ENCODE measurements around the gene PRCC.
A peak's percentile ranks its signal among the peaks of the same experiment; 100 is the strongest.

Gene PRCC

GRCh38 chr1:156727926-156728598, 39.3 kb upstream of the PRCC start, which contains the start of gene METTL25B:
Gene METTL25B, plus strand, starts transcription at chr1:156728469. Its CDS starts 636 bp downstream, at chr1:156729105.
- H3K4me3 ChIP-seq (ENCODE audit: low read depth, low read length): peak within 1 kb of the TSS; percentile 92
- no peak for TF ChIP-seq CTCF (IDR thresholded peaks at IDR 0.05; ENCODE audit: borderline replicate concordance, insufficient read depth, low read depth, low read length)

GRCh38 chr1:156728599-156729462, 38.5 kb upstream of the PRCC start, which contains the start of gene ISG20L2:
Gene ISG20L2, minus strand, starts transcription at chr1:156728766. Its CDS starts 1,114 bp downstream, at chr1:156727652.
- TF ChIP-seq CTCF (IDR thresholded peaks at IDR 0.05; ENCODE audit: borderline replicate concordance, insufficient read depth, low read depth, low read length): no peak
- H3K4me3 ChIP-seq (ENCODE audit: low read depth, low read length): peak within 1 kb of the TSS; percentile 92

DNA sequence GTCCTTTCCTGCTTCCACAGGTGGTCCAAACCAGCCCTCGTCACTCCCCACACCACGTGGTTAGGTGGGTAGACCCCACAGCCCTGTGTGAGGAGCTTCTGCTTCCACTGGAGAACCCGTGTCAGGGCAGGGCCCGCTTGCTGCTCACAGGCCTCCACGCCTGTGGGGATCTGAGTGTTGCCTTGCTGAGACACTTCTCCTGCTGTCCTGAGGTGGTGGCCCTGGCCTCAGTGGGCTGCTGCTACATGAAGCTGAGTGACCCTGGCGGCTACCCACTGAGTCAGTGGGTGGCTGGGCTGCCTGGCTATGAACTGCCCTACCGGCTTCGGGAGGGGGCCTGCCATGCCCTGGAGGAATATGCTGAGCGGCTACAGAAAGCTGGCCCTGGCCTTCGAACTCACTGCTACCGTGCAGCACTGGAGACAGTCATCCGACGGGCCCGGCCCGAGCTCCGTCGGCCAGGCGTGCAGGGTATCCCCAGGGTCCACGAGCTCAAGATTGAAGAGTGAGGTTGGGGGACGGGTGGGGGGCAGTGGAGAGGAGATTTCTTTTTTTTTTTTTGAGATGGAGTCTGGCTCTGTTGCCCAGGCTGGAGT, 33.2 kb upstream of the PRCC start:
- H3K4me3 ChIP-seq (ENCODE audit: low read depth, low read length): no peak overlapping the region
- TF ChIP-seq CTCF (IDR thresholded peaks at IDR 0.05; ENCODE audit: borderline replicate concordance, insufficient read depth, low read depth, low read length): no peak

DNA sequence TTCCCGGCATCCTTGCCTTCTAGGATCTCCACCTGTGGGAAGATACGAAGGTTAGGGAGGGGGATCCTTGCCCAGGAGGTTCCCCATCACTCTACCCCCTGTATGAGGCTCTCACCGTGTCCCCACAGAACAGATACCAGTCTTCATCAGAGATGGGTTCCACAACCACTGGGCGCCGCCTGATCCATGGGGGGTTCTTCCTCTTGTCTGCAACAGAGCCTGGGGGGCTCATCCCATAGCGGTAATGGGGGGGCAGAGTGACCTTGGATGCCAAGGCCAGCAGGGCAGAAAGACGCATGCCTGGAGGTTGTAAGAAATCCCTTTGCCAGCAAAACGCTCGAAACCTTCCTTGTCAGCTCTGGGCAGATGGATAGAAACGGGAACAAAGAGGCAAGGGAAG, 28.9 kb upstream of the PRCC start:
- no peak for TF ChIP-seq CTCF (IDR thresholded peaks at IDR 0.05; ENCODE audit: borderline replicate concordance, insufficient read depth, low read depth, low read length)

DNA sequence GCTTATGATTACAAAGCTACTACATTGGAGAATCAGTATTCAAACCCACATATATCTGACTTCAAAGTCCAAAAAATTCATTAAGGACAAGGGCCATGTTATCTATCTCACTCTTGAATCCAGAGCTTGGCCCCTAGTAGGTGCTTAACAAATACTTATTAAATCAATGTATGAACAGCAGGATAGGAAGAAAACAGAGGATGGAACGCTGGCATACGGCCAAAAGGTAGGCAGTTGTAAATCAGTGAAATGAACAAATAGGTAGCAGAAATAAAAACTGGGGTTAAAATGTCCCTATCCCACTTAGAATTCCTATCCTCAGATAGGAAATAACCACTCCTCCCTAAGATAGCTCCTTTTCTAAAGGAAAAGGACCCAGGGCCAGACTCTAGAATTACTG, 28.4 kb upstream of the PRCC start:
- TF ChIP-seq CTCF (IDR thresholded peaks at IDR 0.05; ENCODE audit: borderline replicate concordance, insufficient read depth, low read depth, low read length): no peak
- H3K4me3 ChIP-seq (ENCODE audit: low read depth, low read length): no peak overlapping the region

More for the DNA sequence above, 28.9 kb upstream of the PRCC start:
- no peak overlapping the region for H3K4me3 ChIP-seq (ENCODE audit: low read depth, low read length)

DNA sequence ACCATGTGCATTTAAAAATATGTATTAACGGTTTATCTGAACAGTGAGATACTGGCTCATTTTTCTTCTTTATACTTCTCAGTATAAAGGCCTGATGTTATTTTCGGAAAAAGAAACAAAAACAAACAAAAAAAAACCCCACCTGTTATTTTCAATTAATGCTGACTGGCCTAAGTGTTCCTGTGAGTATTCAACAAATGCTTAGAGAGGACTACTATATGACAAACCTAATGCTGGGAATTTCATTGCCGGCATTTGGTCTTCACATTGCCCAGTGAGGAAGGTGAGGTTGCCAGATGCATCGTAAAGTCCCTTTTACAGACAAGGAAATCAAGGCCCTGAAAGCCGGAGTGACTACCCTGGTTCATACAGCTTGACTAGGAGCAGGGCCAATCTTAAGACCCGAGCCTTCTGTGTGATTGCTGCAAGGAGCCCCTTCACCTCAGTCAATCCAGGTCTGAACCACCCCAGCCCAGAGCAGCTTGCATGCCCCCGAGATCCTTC, 27.0 kb upstream of the PRCC start:
- peak overlapping the region; percentile 61 for H3K4me3 ChIP-seq (ENCODE audit: low read depth, low read length)
- TF ChIP-seq CTCF (IDR thresholded peaks at IDR 0.05; ENCODE audit: borderline replicate concordance, insufficient read depth, low read depth, low read length): no peak
